Esophagus squamous epithelium (tissue), 5 donors: ENCODE data around the gene RNF207. TPM values are rescaled to one million over a fixed set of nuclear protein-coding genes. Genes with fewer than 3 reads are reported as not detected.

ENCODE experiments used
- DNase-seq: peaks from one replicate; lab custom pipeline; 2025; lab: John Stamatoyannopoulos, UW
- H3K27ac ChIP-seq, 4 donors: fragments of 200-600 bp; sonication (generic); one replicate each; pipeline ENCODE4 v1.5.1; 2016 to 2019; ENCODE audit warnings: mild to moderate bottlenecking in 1 of 4
- H3K27me3 ChIP-seq, 4 donors: fragments of 200-600 bp; sonication (generic); 1 replicate in 3 of 4; 2 replicates in 1 of 4; pipeline versions ENCODE4 v1.5.1 to v1.6.0; 2017 to 2021; ENCODE audit warnings: antibody characterized with exemption in 1 of 4
- H3K36me3 ChIP-seq, 3 donors: fragments of 200-600 bp; sonication (generic); one replicate each; pipeline ENCODE4 v1.5.1; 2016 to 2019
- H3K4me1 ChIP-seq, 3 donors: fragments of 200-600 bp; sonication (generic); one replicate each; pipeline ENCODE4 v1.5.1; 2017 to 2019
- H3K4me3 ChIP-seq, 4 donors: fragments of 200-600 bp; sonication (generic); 1 replicate in 3 of 4; 2 replicates in 1 of 4; pipeline ENCODE4 v1.5.1; 2016 to 2019; ENCODE audit warnings: mild to moderate bottlenecking in 2 of 4, moderate library complexity in 1 of 4
- H3K9me3 ChIP-seq, 3 donors: fragments of 200-600 bp; sonication (generic); one replicate each; pipeline ENCODE4 v1.5.1; 2016 to 2019
- CTCF ChIP-seq, 6 experiments: fragments of 450-650 bp in 4 of 6; fragments of 200-600 bp in 2 of 6; sonication (generic) in 2 of 6; IDR thresholded peaks; one replicate each; pipeline ENCODE4 v1.5.1; 2016 to 2019; ENCODE audit warnings: antibody characterized with exemption in 6 of 6, mild to moderate bottlenecking in 4 of 6, moderate library complexity in 4 of 6
- POLR2A ChIP-seq, 4 donors: fragments of 450-650 bp; IDR thresholded peaks; one replicate each; pipeline ENCODE4 v1.6.1; 2017; ENCODE audit warnings: antibody characterized with exemption in 4 of 4, mild to moderate bottlenecking in 4 of 4, moderate library complexity in 3 of 4
- WGBS, 2 donors: methylation state at CpG; one replicate each; pipeline ENCODE4 v1.1.5; 2018; 5-methylcytosine and 5-hydroxymethylcytosine counted together
- intact Hi-C: fragments of 100-400 bp; cut with DNase I; formaldehyde crosslinking; loops from one replicate; pipeline ENCODE4 v1.15.0; 2022
- total RNA-seq, 4 donors: library from RNA; depleted of rRNA; stranded (reverse); fragments of >200 nt; gene quantifications; one replicate each; pipeline ENCODE4 v1.1.0, GENCODE V29; 2016
- donor health status: DM: yes; HTN: yes; CAD: no.

The RNF207 gene
- total RNA-seq, 4 donors from 2014 or later = 6.6 to 43.3 (median 23.3) TPM

- Histone ChIP-seq H3K27ac (no peak overlapping the region), H3K9me3 (no peaks in the 10 kb centered on the region), H3K36me3 (no peaks in the 10 kb centered on the region), H3K4me3 (no peak overlapping the region), H3K4me1 (peaks cover 29 to 55% (median 35%) of the 10 kb centered on the region in 3 donors), H3K27me3 (peaks cover 25 to 100% (median 52%) of the 10 kb centered on the region in 4 donors)
- TF ChIP-seq CTCF (IDR thresholded peaks at IDR 0.05) (no peak), POLR2A (IDR thresholded peaks at IDR 0.05) (no peak)
- intact Hi-C loops = loop anchor here (10.0 kb wide), 1 partner anchor 200 kb away; the partner anchor contains the start of gene KCNAB2
- DNase-seq = no peak
- WGBS, 2 donors = 7 to 9% methylated on average over 18 to 24 of the region's 24 CpGs
Observed at GRCh38 chr1:6244401-6245049, 38.6 kb downstream of the RNF207 start.

GRCh38 chr1:6245086-6245868 lies 39.4 kb downstream of the RNF207 start:
- 0 to 3% methylated on average over 2 to 6 of the region's 79 CpGs for WGBS, 2 donors
- TF ChIP-seq CTCF (IDR thresholded peaks at IDR 0.05) (peak; percentile 67 to 95 (median 88)), POLR2A (IDR thresholded peaks at IDR 0.05) (no peak)
- H3K27ac ChIP-seq = no peak overlapping the region
- H3K4me1 ChIP-seq = peaks cover 29 to 62% (median 40%) of the 10 kb centered on the region in 3 donors
- H3K27me3 ChIP-seq = peaks cover 25 to 100% (median 52%) of the 10 kb centered on the region in 4 donors
- no peak for DNase-seq
- H3K4me3 ChIP-seq = peak overlapping the region in 2 of 4 donors; percentile 18 to 37
- no peaks in the 10 kb centered on the region for H3K9me3 ChIP-seq
- H3K36me3 ChIP-seq = no peaks in the 10 kb centered on the region
- intact Hi-C loops = loop anchor here (10.0 kb wide), 1 partner anchor 200 kb away; the partner anchor contains the start of gene KCNAB2

- TF ChIP-seq CTCF (IDR thresholded peaks at IDR 0.05) (no peak), POLR2A (IDR thresholded peaks at IDR 0.05) (no peak)
- peaks cover 29 to 63% (median 40%) of the 10 kb centered on the region in 3 donors for H3K4me1 ChIP-seq
- WGBS, 2 donors = 3 to 24% methylated on average over 5 to 10 of the region's 49 CpGs
- no peaks in the 10 kb centered on the region for H3K9me3 ChIP-seq
- no peak for DNase-seq
- no peak overlapping the region for H3K27ac ChIP-seq
- peak overlapping the region in 2 of 4 donors; percentile 18 to 37 for H3K4me3 ChIP-seq
- H3K27me3 ChIP-seq = peaks cover 25 to 100% (median 49%) of the 10 kb centered on the region in 4 donors
- intact Hi-C loops = loop anchor here (2.0 to 10.0 kb wide), 2 partner anchors 97 to 201 kb away; partner anchors contain the start of gene KCNAB2
- H3K36me3 ChIP-seq = no peaks in the 10 kb centered on the region
Observed at GRCh38 chr1:6245869-6246496, 40.1 kb downstream of the RNF207 start.

GRCh38 chr1:6246497-6247467 lies 40.9 kb downstream of the RNF207 start:
- no peak for DNase-seq
- Histone ChIP-seq H3K27me3 (peaks cover 23 to 100% (median 41%) of the 10 kb centered on the region in 4 donors), H3K4me1 (peaks cover 28 to 56% (median 37%) of the 10 kb centered on the region in 3 donors), H3K36me3 (no peaks in the 10 kb centered on the region), H3K4me3 (no peak overlapping the region), H3K9me3 (no peaks in the 10 kb centered on the region), H3K27ac (no peak overlapping the region)
- 8 to 23% methylated on average over 3 to 14 of the region's 30 CpGs for WGBS, 2 donors
- peak; percentile 94 to 99 (median 96) for TF ChIP-seq CTCF (IDR thresholded peaks at IDR 0.05)
- no peak for TF ChIP-seq POLR2A (IDR thresholded peaks at IDR 0.05)
- intact Hi-C loops = loop anchor here (2.0 to 10.0 kb wide), 2 partner anchors 96 to 202 kb away; partner anchors contain the start of gene KCNAB2
